Measurements from ENCODE around the gene FIBP. TPM values are rescaled to one million over a fixed set of nuclear protein-coding genes. Genes with fewer than 3 reads are reported as not detected.

The FIBP gene
- polyA plus RNA-seq, 2 donors: 20.7 to 38.1 TPM

DNA sequence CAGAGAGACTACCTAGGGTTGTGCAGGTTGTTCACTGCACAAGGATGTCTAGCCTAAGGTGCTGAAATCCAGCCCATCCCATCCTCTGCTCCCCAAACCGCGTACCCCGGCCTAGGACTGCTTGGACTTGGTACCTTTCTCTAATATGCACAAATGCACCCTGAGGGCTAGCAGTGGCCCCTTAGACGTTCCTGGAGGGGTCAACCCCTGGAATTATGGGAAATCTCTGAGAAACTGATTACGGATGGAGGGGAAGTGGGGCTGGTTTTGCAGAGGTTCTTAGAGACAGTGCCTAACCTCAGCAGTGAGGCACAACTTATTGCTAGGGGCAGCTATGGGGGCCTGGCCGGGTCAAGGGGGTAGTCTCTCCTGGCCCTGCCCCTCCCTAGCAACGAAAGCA, 28.1 kb upstream of the FIBP start:
- peak overlapping the region; percentile 86 to 96 for H3K27ac ChIP-seq (ENCODE audit: low read depth in 2 of 2, low read length in 1 of 2)

DNA sequence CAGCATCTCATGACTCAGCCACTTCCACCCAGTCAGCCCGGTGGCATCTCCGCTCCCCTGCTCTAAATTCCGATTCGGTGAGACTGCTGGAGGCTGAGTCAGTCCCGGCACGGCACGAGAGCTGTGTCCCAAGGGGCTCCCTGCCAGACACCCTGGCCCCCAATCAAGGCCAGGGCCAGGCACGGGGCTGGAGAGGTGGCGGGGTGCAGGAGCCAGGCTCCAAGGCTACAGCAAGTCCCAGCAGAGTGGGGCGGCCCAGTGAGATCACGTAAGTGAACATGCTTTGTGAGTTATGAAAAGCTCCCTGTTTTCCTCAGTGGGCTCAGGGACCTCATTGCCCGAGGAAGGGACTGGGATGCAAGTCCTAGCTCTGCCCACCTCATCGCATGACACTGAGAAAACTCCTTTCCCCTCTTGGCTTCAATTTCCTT, 27.6 kb upstream of the FIBP start:
- Histone ChIP-seq H3K27me3 (ENCODE audit: control insufficient read depth in 1 of 2, insufficient read depth in 2 of 2, low read length in 2 of 2) (no peaks in the 10 kb centered on the region), H3K4me1 (ENCODE audit: control insufficient read depth in 2 of 2, insufficient read depth in 2 of 2, low read length in 1 of 2) (peaks cover 33 to 46% of the 10 kb centered on the region in 2 donors), H3K4me3 (ENCODE audit: low read depth in 1 of 2, low read length in 2 of 2) (peak overlapping the region in 1 of 2 donors; percentile 12), H3K27ac (ENCODE audit: low read depth in 2 of 2, low read length in 1 of 2) (peak overlapping the region; percentile 86 to 96), H3K36me3 (ENCODE audit: control insufficient read depth in 2 of 2, insufficient read depth in 2 of 2, low read length in 1 of 2) (peaks cover 0 to 3% of the 10 kb centered on the region in 2 donors), H3K9me3 (ENCODE audit: control insufficient read depth in 2 of 2, insufficient read depth in 1 of 2, low read depth in 1 of 2, low read length in 1 of 2) (no peaks in the 10 kb centered on the region)
- 12 to 24% methylated on average over 12 to 13 of the region's 13 CpGs for whole genome bisulfite sequencing, 2 donors

More for the DNA sequence above, 28.1 kb upstream of the FIBP start:
- peaks cover 0 to 3% of the 10 kb centered on the region in 2 donors for H3K36me3 ChIP-seq (ENCODE audit: control insufficient read depth in 2 of 2, insufficient read depth in 2 of 2, low read length in 1 of 2)
- no peaks in the 10 kb centered on the region for H3K9me3 ChIP-seq (ENCODE audit: control insufficient read depth in 2 of 2, insufficient read depth in 1 of 2, low read depth in 1 of 2, low read length in 1 of 2)
- no peak overlapping the region for H3K4me3 ChIP-seq (ENCODE audit: low read depth in 1 of 2, low read length in 2 of 2)
- peaks cover 36 to 49% of the 10 kb centered on the region in 2 donors for H3K4me1 ChIP-seq (ENCODE audit: control insufficient read depth in 2 of 2, insufficient read depth in 2 of 2, low read length in 1 of 2)
- 55 to 62% methylated on average over 7 of the region's 7 CpGs for WGBS, 2 donors
- no peaks in the 10 kb centered on the region for H3K27me3 ChIP-seq (ENCODE audit: control insufficient read depth in 1 of 2, insufficient read depth in 2 of 2, low read length in 2 of 2)

DNA sequence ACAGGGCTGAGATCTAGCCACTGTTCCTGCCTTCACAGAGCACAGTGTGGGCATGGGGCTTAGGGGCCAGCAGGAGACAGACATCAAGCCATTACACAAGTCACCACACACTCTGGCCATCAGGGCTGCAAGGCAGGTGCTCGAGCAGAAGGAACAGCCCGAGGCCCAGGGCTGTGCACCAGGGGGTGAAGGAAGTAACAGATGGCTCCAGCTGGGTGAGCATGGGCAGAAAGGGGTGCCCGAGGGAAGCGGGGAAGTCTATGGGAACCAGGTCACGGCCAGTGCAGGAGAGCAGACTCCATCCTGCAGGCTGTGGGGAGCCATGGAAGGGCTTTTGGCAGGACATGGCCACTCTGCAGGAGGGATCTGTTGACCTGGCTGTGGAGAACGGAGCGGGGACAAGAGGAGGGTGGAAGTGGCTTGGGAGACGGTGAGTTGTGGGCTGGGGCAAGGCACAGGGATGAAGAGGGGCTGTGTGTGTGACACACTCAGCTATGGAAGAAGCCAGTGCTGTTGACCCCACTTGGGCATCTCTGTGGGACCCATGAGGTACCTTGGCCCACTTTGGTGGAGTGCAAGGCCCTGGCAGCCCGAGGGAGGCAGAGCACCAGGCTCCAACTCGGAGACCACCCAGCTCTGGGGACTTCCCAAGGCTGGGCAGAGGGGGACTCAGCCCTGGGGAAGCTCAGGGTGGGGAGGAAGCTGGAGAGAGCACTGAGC, 27.0 kb upstream of the FIBP start:
- H3K4me3 ChIP-seq (ENCODE audit: low read depth in 1 of 2, low read length in 2 of 2): no peak overlapping the region
- H3K4me1 ChIP-seq (ENCODE audit: control insufficient read depth in 2 of 2, insufficient read depth in 2 of 2, low read length in 1 of 2): peaks cover 30 to 41% of the 10 kb centered on the region in 2 donors
- WGBS, 2 donors: 50 to 70% methylated on average over 10 of the region's 10 CpGs

DNA sequence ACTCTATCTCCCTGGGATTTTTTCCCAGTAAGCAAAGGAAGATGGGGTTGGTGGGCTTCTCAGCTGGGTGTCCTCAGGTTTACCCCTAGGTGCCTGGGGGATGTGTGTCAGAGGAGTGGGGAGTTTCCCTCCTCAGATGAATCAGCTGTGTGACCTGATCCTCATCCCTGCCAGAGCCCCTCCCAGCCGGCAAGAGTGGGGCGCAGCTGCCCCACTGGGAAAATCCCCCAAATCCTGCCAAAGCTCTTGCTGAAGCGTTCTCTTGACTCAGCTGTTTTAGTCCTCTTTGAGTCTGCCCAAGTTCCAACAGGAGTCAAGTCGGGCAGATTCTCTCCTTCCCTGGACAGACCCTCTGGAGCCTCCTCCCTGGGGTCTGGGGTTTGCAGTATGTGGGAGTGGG, 24.6 kb upstream of the FIBP start:
- WGBS, 2 donors: 32 to 40% methylated on average over 4 of the region's 4 CpGs
- Histone ChIP-seq H3K4me3 (ENCODE audit: low read depth in 1 of 2, low read length in 2 of 2) (no peak overlapping the region), H3K27ac (ENCODE audit: low read depth in 2 of 2, low read length in 1 of 2) (peak overlapping the region; percentile 63 to 75), H3K4me1 (ENCODE audit: control insufficient read depth in 2 of 2, insufficient read depth in 2 of 2, low read length in 1 of 2) (peaks cover 27 to 35% of the 10 kb centered on the region in 2 donors), H3K27me3 (ENCODE audit: control insufficient read depth in 1 of 2, insufficient read depth in 2 of 2, low read length in 2 of 2) (no peaks in the 10 kb centered on the region), H3K36me3 (ENCODE audit: control insufficient read depth in 2 of 2, insufficient read depth in 2 of 2, low read length in 1 of 2) (peaks cover 0 to 3% of the 10 kb centered on the region in 2 donors), H3K9me3 (ENCODE audit: control insufficient read depth in 2 of 2, insufficient read depth in 1 of 2, low read depth in 1 of 2, low read length in 1 of 2) (no peaks in the 10 kb centered on the region)

More for the DNA sequence above, 27.0 kb upstream of the FIBP start:
- no peaks in the 10 kb centered on the region for H3K27me3 ChIP-seq (ENCODE audit: control insufficient read depth in 1 of 2, insufficient read depth in 2 of 2, low read length in 2 of 2)
- no peaks in the 10 kb centered on the region for H3K9me3 ChIP-seq (ENCODE audit: control insufficient read depth in 2 of 2, insufficient read depth in 1 of 2, low read depth in 1 of 2, low read length in 1 of 2)
- H3K36me3 ChIP-seq (ENCODE audit: control insufficient read depth in 2 of 2, insufficient read depth in 2 of 2, low read length in 1 of 2): peaks cover 0 to 3% of the 10 kb centered on the region in 2 donors
- peak overlapping the region; percentile 86 to 96 for H3K27ac ChIP-seq (ENCODE audit: low read depth in 2 of 2, low read length in 1 of 2)

DNA sequence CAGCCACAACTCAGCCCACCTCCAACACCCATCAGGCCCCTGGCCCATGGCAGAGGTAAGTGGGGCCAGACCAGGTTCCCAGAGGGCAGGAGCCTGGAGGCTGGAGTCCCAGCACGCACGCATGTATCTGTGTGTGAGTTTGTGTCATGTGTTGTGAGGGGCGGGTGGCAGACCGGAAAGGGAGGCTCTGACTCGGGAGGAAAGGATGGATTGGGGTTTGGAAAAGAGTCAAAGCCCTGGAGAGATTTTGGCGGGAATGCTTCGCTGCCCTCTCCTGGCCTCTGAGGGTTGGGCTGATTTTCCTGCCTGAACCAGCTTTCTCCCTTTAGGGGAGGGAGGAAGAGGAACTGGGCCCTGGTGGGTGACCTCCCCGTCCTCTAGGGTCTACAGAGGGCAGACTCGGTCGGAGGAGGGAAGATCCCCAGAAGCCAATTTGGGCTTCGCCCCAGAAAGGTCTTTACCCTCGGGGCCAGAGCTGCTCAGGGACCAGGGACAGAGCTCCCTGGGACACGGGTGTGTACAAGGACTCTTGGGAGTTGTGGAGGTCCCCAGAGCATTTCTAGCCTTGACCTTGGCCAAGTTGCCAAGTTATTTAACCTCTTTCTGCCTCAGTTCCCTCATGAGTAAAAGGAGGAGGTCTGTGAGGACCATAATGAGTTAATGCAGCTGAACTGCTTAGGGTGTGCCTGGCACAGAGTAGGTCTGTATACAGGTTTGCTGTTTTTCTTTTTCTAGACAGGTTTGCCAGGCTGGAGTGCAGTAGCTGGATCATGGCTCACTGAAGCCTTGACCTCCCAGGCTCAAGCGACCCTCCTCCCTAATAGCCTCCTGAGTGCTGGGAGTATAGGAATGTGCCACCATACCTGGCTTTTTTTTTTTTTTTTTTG, 23.7 kb upstream of the FIBP start:
- Histone ChIP-seq H3K9me3 (ENCODE audit: control insufficient read depth in 2 of 2, insufficient read depth in 1 of 2, low read depth in 1 of 2, low read length in 1 of 2) (no peaks in the 10 kb centered on the region), H3K4me1 (ENCODE audit: control insufficient read depth in 2 of 2, insufficient read depth in 2 of 2, low read length in 1 of 2) (peaks cover 18 to 26% of the 10 kb centered on the region in 2 donors), H3K27ac (ENCODE audit: low read depth in 2 of 2, low read length in 1 of 2) (peak overlapping the region; percentile 25 to 75), H3K4me3 (ENCODE audit: low read depth in 1 of 2, low read length in 2 of 2) (no peak overlapping the region), H3K36me3 (ENCODE audit: control insufficient read depth in 2 of 2, insufficient read depth in 2 of 2, low read length in 1 of 2) (peaks cover 0 to under 1% of the 10 kb centered on the region in 2 donors), H3K27me3 (ENCODE audit: control insufficient read depth in 1 of 2, insufficient read depth in 2 of 2, low read length in 2 of 2) (no peaks in the 10 kb centered on the region)
- 16 to 17% methylated on average over 14 of the region's 14 CpGs for WGBS, 2 donors

DNA sequence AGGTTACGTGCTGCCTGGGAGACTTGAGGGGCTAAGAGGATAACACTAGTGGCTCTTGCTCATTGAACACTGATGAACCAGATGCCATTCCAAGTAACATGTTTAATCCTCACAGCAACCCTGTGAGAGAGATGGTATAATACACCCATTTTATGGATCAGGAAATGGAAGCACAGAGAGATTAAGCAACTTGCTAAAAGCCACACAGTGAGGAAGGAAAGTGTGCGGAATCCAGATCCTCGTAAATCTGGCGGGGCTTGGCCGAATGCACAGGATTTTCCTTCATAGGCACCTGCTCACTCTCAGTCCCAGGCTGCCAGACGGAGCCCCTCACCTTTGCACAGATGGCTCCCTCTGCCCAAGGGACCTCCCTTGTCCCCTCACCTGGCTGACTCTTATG, 19.6 kb upstream of the FIBP start:
- Histone ChIP-seq H3K4me3 (ENCODE audit: low read depth in 1 of 2, low read length in 2 of 2) (no peak overlapping the region), H3K27ac (ENCODE audit: low read depth in 2 of 2, low read length in 1 of 2) (no peak overlapping the region), H3K36me3 (ENCODE audit: control insufficient read depth in 2 of 2, insufficient read depth in 2 of 2, low read length in 1 of 2) (no peaks in the 10 kb centered on the region), H3K4me1 (ENCODE audit: control insufficient read depth in 2 of 2, insufficient read depth in 2 of 2, low read length in 1 of 2) (peaks cover 7 to 10% of the 10 kb centered on the region in 2 donors), H3K9me3 (ENCODE audit: control insufficient read depth in 2 of 2, insufficient read depth in 1 of 2, low read depth in 1 of 2, low read length in 1 of 2) (no peaks in the 10 kb centered on the region), H3K27me3 (ENCODE audit: control insufficient read depth in 1 of 2, insufficient read depth in 2 of 2, low read length in 2 of 2) (no peaks in the 10 kb centered on the region)
- WGBS, 2 donors: 89 to 90% methylated on average over 6 of the region's 6 CpGs

DNA sequence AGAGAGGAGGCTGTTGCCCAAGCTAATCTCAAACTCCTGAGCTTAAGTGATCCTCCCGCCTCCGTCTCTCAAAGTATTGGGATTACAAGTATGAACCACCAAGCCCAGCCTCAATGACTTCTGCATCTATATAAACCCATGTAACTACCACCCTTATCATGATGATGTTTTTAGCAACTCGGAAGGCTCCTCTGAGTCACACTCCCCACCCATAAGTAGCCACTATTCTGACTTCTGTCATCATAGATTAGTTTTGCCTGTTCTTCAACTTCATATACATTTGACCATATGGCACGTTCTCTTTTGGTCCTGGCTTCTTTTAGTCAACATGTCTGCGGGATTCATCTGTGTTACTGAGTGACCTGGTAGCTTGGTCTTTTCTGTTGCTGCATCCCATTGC, 18.3 kb upstream of the FIBP start:
- Histone ChIP-seq H3K4me3 (ENCODE audit: low read depth in 1 of 2, low read length in 2 of 2) (no peak overlapping the region), H3K9me3 (ENCODE audit: control insufficient read depth in 2 of 2, insufficient read depth in 1 of 2, low read depth in 1 of 2, low read length in 1 of 2) (no peaks in the 10 kb centered on the region), H3K4me1 (ENCODE audit: control insufficient read depth in 2 of 2, insufficient read depth in 2 of 2, low read length in 1 of 2) (peaks cover 3 to 5% of the 10 kb centered on the region in 2 donors), H3K27me3 (ENCODE audit: control insufficient read depth in 1 of 2, insufficient read depth in 2 of 2, low read length in 2 of 2) (no peaks in the 10 kb centered on the region), H3K27ac (ENCODE audit: low read depth in 2 of 2, low read length in 1 of 2) (peak overlapping the region in 1 of 2 donors; percentile 28), H3K36me3 (ENCODE audit: control insufficient read depth in 2 of 2, insufficient read depth in 2 of 2, low read length in 1 of 2) (no peaks in the 10 kb centered on the region)
- 79 to 81% methylated on average over 5 of the region's 5 CpGs for WGBS, 2 donors

DNA sequence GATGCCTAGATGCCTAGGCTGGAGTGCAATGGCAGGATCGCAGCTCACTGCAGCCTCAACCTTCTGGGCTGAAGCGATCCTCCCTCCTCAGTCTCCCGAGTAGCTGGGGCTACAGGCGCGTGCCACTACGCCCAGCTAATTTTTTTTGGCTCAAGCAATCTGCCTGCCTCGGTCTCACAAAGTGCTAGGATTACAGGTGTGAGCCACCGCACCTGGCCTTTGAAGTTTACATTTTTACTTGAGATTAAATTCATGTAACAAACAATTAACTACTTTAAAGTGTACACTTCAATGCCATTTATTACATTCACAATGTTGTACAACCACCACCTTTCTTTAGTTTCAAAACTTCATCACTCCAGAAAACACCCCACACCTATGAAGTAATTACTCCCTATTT, 15.4 kb upstream of the FIBP start:
- H3K27me3 ChIP-seq (ENCODE audit: control insufficient read depth in 1 of 2, insufficient read depth in 2 of 2, low read length in 2 of 2): no peaks in the 10 kb centered on the region
- no peak overlapping the region for H3K27ac ChIP-seq (ENCODE audit: low read depth in 2 of 2, low read length in 1 of 2)
- H3K36me3 ChIP-seq (ENCODE audit: control insufficient read depth in 2 of 2, insufficient read depth in 2 of 2, low read length in 1 of 2): no peaks in the 10 kb centered on the region
- H3K4me1 ChIP-seq (ENCODE audit: control insufficient read depth in 2 of 2, insufficient read depth in 2 of 2, low read length in 1 of 2): peaks cover 0 to 10% of the 10 kb centered on the region in 2 donors
- 65 to 67% methylated on average over 8 of the region's 8 CpGs for WGBS, 2 donors
- no peaks in the 10 kb centered on the region for H3K9me3 ChIP-seq (ENCODE audit: control insufficient read depth in 2 of 2, insufficient read depth in 1 of 2, low read depth in 1 of 2, low read length in 1 of 2)
- H3K4me3 ChIP-seq (ENCODE audit: low read depth in 1 of 2, low read length in 2 of 2): no peak overlapping the region

DNA sequence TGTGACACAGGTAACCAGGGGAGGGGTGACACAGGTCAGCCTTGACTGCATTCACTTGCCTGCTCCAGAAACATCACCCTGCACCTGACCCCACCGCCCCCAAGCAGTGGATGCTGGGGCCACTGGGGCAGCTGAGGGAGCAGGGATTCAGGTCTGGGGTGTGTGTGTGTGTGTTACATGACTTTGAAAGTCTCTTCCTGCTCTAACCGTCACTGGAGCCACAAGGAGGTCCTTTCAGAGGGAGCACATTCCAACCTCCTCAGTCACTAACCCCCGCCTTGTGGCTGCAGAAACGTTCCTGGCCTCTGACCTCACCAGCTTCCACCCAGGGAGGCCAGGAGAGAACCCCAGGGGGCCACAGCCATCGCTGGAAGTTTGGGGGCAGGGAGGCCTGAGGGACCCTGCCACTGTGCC, 14.8 kb upstream of the FIBP start:
- H3K9me3 ChIP-seq (ENCODE audit: control insufficient read depth in 2 of 2, insufficient read depth in 1 of 2, low read depth in 1 of 2, low read length in 1 of 2): no peaks in the 10 kb centered on the region
- WGBS, 2 donors: 27 to 35% methylated on average over 5 of the region's 5 CpGs
- H3K4me3 ChIP-seq (ENCODE audit: low read depth in 1 of 2, low read length in 2 of 2): no peak overlapping the region
- no peaks in the 10 kb centered on the region for H3K36me3 ChIP-seq (ENCODE audit: control insufficient read depth in 2 of 2, insufficient read depth in 2 of 2, low read length in 1 of 2)
- H3K27me3 ChIP-seq (ENCODE audit: control insufficient read depth in 1 of 2, insufficient read depth in 2 of 2, low read length in 2 of 2): no peaks in the 10 kb centered on the region
- H3K4me1 ChIP-seq (ENCODE audit: control insufficient read depth in 2 of 2, insufficient read depth in 2 of 2, low read length in 1 of 2): peaks cover 0 to 10% of the 10 kb centered on the region in 2 donors
- peak overlapping the region in 1 of 2 donors; percentile 40 for H3K27ac ChIP-seq (ENCODE audit: low read depth in 2 of 2, low read length in 1 of 2)
